Stimulated activated CD4-positive, alpha-beta T cell treated with anti-CD3 and anti-CD28 coated beads, Interleukin-4, amount 100 ng/mL, for 4 hours (primary cell): ENCODE measurements around the gene PHYH.
"Not testable (repeated sequence)": the region's sequence is repeated elsewhere in the genome, so short reads cannot be mapped to it uniquely, and the experiment has no call there.

ENCODE experiments used
- DNase-seq, 2 experiments: peaks; one replicate each; pipeline ENCODE4 v3.0.0-alpha.2; 2020

The PHYH gene

DNA sequence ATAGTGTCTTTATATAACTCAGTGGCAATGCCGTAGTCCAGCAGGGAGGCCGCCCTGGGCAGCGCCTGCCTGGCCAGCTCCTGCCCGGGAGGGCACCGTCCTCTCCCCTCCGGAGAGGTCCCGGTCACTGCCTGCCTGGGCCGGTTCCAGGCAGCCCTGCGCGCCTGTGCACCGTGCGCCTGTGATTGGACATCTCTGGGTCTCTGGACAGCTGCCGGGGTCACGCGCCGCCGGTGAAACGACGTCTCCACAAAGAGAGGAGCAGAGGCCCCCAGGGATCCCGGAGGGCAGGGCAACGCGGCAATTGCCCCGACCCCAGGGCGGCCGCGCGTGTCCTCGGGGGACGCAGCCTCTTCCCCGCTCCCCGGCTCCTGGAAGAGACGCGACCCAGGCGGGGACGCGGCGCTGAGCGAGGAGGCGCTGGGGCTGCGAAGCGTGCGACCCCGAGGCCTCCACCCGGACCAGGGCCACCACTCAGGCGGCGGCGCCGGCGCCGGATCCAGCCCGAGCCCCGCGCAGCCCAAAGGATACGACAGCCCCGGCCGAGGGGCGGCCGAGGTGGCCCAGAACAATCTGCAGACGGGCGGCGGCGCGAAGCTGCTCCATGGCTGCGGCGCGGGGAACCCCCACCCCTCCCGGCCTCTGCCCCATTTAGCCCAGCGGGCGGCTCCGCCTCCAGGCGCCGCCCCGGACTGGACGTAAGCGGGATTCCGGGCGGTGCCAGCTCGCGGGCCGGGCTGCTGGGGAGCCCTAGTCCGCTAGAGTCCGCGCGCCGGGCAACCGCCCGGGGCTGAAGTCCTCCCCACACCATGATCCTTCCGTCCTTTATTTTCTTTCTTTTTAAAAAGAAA is at the start of gene PHYH:
Gene PHYH (minus strand): TSS at position 628 of the 851 bp plus-strand sequence. CDS start 22 bp downstream, at position 606.
- DNase-seq, result peak; percentile 71 to 80

DNA sequence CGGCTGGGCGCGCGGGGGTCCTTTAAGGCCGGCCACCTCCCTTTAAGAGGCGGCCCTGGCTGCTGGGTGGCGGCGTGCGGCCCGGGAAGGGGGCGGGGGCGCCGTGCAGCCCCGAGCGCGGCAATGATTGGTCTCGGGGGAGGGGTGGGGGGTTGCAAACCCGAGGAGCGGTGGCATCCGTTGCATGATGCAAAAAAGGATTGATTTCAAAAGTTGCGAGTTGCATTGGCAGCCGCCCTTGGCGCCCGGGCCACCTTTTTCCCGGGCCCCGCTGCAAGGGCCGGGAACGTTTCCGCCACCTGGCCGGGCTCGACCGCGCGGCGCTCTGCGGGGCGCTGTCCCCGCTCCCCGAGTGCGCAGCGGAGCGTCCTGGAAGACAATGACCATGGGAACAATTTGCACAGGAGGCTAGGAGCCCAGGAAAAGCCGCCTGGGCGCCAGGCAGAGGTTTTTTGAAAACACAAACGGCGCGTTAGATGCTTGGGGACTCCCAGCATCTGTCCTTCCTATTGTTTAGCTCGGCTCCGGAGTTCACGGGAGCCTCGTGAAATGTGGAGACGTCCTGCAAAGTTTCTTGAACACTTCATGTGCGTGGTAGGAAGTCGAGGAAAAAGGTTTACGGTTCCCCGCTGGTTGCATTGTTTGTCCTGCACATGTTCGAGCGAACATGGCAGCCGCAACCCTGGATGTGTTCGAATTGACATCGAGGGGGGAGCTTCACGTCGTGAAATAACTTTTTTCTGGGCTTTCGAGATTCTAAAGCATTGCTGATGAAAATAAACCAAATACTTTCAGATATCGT is 48.6 kb upstream of the PHYH start, which contains the start of gene SEPHS1:
Gene SEPHS1 (minus strand): TSS at position 78 of the 802 bp plus-strand sequence. CDS start 3,343 bp downstream, outside the sequence.
- DNase-seq, result peak; percentile 77 to 79

DNA sequence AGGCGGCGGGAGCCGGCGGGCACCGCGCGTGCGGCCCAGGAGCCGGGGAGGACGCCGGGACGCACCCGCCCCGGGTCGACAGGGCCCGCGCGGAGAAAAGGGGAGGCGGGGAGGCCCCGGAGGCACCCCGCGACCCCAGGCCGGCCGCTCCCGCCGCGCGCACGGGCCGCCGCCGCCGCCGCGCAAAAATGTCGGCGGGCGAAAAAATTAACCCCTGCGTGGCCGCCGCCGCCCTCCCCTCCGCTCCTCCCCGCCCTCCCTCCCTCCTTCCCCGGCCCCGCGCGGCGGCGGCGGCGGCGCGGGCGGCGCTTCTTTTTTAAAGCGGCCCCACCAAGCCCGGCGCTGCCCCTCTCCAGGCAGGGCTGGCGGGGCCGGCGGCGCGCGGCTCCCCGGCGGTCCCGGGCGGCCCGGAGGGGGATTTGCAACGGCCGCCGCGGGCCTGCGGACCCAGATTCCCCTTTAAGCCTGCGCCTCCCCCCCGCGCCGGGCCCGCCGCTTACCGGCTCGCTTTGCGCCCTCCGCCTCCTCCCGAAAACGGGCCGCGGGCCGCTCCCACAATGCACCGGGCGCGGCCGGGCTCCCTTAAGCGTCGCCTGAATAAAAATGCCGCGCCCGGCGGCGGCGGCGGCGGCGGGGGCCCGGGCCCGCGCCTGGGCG is 47.8 kb upstream of the PHYH start:
- DNase-seq, result peak; percentile 74 to 80

DNA sequence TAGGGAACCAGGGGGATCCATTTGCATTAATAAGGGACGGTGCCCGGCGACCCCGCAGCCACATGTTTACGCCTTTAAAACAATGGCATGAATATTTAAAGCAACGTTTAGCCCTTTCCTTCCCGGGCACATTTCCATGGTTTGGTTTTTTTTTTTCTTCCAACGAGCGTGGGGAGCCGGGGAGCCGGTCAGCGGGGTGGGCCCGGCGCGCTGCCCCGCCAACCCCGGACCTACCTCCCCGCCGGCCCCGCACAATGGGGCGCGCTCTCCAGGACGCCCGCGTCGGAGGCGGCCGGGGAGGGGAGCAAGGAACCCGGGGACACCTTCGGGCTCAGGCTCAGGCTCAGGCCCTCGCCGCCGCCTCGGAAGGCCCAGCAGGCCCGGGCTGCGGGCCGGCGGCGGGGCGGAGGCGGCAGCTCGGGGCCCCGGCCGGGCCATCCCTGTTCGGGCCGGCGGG is 47.2 kb upstream of the PHYH start:
- DNase-seq, result peak in 1 of 2 experiments; percentile 32

DNA sequence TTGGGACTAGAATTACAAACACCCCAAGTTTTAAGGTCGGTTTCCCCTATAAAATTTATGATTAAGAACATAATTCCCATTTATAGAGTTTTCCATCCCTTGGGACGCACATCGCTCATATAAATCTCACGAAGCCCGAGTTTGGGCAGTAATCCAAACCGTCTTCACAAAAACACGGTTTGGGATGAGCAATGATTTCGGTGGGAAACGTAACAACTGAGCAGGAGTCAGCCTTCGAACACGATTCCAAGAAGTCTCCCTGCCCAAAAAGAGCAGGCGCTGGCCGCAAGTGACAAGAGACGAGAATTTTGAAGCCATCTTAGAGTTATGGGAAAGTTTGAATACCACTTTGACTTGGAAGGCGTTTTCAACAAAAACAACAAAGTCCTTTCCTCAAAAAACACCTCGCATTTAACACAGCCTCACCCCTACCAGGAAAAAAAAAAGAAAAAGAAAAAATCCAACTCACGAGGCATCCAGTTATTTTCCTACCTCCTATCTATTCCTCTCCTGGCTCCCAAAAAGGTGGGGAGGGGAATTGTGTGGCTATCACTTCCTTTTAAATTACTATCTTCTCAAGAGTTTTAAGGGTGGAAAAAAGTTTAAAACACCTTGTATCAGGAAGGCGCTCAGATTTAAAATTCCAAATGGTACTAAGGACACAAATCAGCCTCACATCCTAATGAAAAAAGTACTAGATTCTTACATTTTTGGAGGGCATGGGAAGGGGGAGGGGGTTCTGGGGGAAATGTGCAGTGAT is 46.6 kb upstream of the PHYH start:
- DNase-seq, result no peak

DNA sequence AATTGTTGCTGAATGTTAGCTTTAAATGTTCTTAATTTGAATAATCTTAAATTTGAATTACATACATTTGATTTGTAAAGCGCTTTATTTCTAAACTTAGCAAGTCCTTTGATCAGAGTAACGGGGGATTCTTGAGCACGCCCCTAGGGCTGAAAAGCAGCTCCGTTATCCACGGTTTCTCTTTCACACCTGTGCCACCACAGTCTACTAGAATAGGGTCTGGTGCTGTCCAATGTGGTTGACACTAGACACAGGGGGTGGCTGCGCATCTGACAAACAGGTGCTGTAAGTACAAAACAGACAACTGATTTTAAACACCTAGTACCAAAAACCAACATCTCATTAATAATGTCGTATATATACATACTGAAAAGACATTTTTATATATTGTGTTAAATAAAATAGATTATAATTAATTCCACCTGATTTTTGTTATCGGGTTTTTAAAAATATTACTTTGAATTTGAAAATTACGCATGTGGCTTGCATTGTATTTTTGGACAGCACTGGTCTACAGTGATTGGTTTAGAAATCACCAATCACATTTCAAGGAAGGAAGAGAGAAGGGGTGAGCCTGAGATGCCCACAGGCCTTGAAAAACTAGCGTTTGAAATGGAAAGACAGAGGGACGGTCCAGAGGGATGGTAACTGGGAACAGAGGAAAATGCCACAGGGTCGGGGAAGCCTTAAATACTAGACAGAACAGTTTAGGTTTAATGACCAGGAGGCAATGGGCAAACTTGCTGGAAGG is 40.9 kb upstream of the PHYH start:
- peak in 1 of 2 experiments; percentile 4 for DNase-seq

DNA sequence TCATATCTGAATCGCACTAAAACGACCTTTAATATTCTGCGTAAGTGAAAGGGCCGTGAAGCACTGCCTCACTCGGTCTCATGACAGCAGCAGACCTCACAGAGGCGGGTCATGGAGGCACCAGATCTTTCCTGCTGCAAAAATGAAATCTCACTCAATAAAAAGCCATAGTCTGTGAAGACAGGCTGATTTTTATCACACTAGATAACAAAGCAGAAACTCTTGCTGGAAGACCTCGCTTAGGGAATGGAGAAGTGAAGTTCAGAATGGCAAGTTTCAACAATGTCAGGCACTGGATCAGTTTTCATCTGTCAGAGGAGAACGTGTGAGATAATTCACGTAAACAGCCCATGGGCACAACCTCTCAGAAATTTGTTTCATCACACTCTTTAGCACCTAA is 40.2 kb upstream of the PHYH start:
- DNase-seq, result no peak

DNA sequence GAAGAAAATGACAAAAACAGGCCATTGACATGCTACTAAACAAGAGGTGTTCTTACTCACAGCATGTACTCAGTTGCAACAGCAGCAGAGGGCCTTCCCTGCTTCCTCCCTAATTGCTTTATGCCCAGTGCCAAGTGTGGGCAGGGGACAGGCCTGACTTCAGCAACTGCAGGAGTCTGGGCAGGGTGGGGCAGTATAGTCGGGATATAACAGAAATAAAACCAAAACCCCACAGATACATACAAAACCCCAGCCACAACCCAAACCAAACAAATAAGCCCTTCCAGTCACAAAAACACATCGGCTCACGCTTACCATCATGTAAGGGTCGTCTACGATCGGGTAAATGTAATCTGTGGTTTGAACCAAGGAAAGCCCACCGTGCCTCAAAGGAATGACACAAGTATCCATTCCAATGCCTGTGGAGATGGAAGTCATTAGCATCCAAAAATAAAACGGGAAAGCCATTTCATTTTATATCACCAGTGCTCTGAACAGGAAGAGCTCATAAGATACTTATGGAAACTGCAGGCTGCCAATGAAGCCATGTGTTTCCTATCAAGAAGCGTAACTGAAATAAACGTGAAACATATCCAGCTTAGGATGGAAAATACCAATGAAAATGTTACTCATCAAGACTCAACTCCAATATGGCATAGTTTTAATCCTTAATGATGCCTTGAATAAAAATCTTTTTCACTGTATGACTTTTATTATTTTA is 38.7 kb upstream of the PHYH start:
- DNase-seq, result no peak

DNA sequence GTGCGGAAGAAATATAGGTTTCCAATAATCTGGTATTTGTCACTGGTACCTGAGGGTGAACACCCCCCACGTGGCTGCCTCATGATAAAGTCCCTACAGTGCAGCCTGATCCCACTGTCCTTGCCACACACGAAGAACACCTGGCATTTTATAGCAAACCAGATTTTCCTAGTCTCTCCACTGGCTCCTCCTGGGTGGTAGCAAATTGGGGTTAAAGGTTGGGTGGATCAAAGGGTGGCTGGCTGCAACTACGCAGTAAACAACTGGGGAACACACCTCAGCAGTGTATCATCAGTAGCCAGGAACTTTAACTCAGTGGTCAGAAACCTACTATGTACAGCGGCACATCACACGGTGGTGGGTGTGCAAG is 37.9 kb upstream of the PHYH start:
- DNase-seq, result no peak

DNA sequence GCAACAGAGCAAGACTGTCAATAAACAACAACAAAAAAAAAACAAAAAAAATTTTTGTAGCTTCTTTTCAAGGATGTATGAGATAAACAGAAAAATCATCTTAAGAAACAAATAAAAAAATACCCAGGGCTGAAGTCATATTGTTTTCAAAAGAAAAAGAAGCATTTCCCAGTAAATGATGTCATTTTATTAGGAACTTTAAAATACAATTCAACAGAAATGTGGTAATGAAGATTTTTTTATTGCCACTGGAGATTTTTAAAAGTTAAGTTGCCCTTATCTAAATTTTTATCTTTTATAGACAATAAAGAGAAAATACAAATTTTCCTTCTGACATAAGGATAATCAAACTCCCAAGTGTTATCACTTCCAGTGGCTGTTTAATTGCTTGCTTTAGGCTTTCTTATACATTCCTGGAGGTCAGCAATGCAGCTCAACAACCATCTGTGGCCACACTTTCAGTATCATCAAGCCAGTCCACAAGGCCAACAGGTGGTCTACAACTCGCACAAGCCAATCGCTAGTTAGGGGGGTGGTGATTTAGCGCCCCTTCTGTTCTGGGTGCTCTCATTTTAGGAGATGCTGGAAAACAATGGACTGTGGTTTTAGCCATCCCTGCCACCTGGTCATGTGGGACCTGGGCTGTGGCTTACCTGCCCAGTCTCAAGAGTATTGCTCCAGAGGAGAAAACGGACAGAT is 37.4 kb upstream of the PHYH start:
- no peak for DNase-seq

DNA sequence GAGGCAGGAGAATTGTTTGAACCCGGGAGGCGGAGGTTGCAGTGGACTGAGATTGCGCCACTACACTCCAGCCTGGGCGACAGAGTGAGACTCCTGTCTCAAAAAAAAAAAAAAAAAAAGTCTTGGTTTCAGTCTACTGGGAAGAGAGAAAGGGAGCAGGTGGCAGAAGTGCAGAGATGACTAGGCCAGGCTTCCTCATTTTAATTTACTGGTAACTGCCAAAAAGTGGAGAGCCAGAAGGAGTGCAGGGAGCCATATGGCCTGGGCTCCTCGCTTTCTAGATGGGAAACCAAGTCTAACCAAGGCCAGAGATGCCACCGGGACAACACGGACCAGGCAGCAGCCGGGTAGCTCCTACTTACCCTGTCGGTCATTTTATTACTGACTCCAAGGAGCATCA is 36.0 kb upstream of the PHYH start:
- DNase-seq, result no peak

DNA sequence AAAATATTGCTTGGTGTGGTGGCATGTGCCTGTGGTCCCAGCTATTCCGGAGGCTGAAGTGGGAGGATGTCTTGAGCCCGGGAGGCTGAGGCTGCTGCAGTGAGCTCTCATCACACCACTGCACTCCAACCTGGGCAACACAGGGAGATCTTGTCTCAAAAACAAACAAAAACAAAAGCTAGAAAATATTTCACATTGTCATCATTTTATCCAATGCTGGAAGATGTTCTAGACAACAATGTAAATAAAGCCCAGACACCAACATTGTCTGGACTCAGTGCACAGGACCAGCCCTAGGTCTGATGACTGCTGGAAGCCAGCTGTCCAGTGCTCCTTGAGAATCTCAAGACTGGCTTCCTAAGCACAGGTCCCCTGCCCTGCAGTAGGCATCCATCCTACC is 34.7 kb upstream of the PHYH start:
- no peak for DNase-seq

DNA sequence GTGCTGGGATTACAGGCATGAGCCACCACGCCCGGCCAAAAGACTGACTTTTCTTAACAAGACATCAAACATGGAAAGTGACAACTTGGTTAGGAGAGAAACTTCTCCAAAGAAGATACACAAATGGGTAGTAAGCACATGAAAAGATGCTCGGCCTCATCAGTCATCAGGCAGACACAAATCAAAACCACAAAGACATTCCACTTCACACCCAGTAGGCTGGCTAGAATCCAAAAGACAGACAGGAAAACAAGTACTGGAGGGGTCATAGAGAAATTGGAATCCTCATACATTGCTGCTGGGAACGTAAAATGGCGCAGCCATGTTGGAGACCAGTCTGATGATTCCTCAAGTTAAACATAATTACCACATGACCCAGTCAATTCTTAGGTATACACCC is 31.8 kb upstream of the PHYH start:
- no peak for DNase-seq

DNA sequence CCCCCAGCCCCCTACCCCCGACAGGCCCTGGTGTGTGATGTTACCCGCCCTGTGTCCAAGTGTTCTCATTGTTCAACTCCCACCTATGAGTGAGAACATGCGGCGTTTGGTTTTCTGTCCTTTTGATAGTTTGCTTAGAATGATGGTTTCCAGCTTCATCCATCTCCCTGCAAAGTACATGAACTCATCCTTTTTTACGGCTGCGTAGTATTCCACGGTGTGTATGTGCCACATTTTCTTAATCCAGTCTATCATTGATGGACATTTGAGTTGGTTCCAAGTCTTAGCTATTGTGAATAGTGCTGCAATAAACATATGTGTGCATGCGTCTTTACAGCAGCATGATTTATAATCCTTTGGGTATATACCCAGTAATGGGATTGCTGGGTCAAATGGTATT is 31.1 kb upstream of the PHYH start:
- DNase-seq, result not testable (repeated sequence)

DNA sequence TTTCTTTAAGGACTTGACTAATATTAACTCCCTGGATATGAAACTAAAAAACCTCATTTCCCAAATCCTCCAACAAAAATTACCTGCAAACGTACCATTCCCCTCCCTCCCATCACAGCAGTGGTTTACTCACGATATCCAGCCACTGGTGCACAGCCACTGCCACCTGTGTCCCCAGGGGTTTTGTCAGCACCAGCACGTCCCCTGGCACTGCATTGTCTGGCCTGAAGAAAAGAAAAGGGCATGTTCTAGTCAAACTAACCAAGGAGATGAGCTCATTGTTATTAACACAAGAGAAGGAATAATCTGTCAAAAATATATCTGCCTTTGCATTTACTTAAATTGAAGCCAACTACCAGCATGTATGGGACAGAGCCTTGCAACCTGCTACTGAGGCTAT is 29.7 kb upstream of the PHYH start:
- no peak for DNase-seq

DNA sequence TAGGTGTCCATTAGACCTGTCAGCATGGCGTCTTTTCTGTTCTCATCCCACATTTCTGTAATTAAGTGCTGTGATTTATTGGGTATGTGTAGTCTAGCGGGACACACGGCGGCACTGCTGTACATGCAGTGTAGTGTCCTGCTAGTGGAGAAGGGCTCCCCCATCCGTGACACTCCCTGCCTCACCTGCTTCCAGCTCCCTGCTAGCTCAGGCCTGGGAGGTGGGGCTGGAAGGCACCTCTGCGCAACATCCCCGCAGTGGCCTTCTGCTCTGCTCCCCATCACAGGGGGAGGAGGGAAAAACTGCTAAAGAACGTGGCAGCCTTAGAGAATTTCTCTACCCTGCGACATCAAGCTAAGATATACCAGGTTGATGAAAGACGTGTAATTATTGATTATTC is 28.7 kb upstream of the PHYH start:
- DNase-seq, result no peak

DNA sequence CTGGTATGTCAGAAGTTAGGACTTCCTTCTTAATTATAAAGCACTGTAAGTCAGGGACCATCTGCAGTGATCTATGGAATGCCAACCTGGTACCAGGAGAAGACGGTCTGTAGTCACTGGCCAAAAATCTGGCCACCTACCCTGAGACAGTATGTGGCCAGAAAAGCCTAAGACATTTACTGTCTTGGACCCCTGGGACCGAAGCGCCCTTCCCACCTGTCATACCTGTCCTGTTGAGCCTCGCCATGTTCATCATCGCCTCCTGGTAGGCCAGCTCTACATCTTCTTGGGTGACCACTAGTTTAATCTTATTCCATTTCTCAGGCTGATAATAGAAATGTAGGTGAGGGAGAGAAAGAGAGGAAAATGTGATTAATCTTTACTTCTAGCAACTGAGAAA is 28.3 kb upstream of the PHYH start:
- DNase-seq, result no peak

DNA sequence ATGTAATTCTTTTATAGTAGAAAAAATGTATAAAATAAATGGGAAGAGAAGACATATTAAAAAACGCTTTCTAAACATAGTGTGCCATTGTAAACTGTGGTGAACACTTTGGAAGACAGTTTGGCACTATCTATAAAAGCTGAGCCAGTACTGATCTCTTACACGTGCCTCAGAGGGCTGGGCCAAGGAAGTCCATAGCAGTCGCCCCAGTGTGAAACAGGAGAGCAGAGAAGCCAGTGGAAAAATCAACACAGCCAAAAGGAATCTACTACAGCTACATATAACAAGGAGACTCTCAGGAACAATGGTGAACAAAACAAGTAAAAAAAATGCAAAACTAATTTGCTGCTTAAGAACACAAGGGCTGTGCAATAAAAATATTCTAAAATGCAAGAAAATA is 27.7 kb upstream of the PHYH start:
- DNase-seq, result no peak

DNA sequence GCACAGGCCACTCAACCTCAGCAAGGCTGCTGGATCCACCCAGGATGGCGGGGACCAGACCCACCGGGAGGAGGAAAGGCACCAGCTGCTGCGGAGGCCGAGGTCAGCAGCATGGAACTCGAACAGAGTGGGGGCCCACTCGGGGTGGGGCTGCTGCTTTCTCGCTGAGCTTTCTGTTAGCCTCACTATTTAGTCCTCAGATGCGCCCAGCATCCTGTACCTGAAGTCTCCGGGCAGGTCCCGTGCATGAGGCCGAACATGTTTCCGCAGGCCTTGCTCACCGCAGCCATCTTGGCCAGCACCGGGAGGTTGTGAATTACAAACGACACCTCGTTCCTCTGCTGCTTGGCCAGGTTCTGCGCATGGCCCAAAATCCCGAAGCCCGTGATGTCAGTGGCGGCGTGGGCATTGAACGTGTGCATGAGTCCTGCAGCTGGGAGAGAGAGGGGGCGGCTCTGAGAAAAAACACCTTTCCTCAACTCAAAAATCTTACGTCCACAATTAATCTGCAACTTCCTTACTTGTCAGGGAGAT is 22.8 kb upstream of the PHYH start:
- DNase-seq, result no peak

DNA sequence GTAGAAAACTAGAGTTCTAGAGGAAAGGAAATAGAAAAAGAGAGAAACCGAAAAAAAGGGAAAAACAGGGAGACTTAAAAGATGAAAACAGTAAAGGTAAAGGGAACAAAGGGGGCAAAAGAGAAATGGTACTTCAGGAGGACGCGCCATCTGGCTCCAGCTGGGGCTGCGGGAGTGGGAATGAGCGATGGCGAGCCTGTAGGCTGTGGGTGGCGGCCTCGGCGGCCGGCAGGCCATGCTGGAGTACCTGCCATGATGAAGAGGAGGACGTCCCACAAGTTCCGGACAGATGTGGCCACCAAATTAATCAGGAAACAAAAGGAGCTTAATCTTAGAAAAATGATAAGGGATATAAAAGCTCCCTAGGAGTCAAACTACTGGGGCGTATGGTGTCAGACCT is 21.7 kb upstream of the PHYH start:
- no peak for DNase-seq
